ENCODE results near the gene PDZD2.

PDZD2 gene

DNA sequence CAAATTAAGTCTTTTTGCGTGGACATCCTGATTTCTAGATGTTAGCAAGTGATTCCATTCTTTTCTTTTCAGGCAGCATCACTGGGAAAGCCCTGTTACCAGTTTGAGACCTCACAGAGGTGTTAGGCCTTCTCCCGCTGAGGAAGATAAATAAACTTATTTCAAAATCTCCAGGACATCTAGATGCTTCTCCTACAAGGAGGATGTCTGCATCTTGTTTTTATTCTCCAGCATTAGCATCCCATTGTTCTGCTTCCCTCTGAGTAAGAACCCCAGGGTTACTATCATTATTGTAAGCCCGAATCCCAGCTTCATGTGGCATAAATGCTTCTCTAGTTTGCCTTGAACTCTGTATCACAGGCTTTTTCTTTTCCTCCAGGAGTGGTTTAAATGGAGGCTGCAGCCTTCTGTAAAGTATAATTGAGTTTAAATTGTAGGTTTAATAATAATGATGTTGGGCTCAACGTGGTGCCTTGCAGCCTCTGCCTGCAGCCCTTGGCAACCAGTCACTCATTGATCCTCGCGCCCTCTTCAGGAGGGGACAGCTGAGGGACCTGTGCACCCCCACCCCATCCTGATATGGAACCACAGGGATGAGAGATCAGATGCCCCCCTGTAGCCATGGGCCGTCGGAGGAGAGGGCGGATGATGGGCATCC, 114.9 kb downstream of the PDZD2 start:
- H3K36me3 ChIP-seq = no peaks in the 10 kb centered on the region
- H3K4me3 ChIP-seq (ENCODE audit: low read depth, low read length) = no peak overlapping the region
- H3K9me3 ChIP-seq (ENCODE audit: severe bottlenecking) = no peaks in the 10 kb centered on the region
- no peak for DNase-seq
- TF ChIP-seq, protein P1, sequence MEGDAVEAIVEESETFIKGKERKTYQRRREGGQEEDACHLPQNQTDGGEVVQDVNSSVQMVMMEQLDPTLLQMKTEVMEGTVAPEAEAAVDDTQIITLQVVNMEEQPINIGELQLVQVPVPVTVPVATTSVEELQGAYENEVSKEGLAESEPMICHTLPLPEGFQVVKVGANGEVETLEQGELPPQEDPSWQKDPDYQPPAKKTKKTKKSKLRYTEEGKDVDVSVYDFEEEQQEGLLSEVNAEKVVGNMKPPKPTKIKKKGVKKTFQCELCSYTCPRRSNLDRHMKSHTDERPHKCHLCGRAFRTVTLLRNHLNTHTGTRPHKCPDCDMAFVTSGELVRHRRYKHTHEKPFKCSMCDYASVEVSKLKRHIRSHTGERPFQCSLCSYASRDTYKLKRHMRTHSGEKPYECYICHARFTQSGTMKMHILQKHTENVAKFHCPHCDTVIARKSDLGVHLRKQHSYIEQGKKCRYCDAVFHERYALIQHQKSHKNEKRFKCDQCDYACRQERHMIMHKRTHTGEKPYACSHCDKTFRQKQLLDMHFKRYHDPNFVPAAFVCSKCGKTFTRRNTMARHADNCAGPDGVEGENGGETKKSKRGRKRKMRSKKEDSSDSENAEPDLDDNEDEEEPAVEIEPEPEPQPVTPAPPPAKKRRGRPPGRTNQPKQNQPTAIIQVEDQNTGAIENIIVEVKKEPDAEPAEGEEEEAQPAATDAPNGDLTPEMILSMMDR (IDR thresholded peaks at IDR 0.05; ENCODE audit: low read depth, low read length) = no peak
- no peak overlapping the region for H3K27ac ChIP-seq
- no peaks in the 10 kb centered on the region for H3K27me3 ChIP-seq (ENCODE audit: insufficient read depth, low read depth, severe bottlenecking)

DNA sequence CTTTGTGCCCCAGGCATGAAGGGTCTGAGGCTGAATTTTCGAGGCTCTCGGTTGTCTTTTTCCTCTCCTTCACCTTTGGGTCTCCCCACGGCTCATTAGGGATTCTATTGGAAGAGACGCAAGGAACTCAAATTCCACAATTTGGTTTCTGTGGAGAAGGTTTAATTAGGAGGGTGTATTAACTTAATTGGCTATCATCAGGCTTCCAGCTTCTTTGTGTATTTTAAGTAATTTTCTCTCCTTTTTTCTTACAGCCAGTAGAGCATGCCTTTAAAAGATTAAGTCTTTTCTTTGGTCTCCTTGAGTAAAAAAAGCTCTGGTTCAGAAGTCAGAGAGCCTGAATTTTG, 115.4 kb downstream of the PDZD2 start:
- Histone ChIP-seq H3K9me3 (ENCODE audit: severe bottlenecking) (no peaks in the 10 kb centered on the region), H3K27ac (no peak overlapping the region), H3K27me3 (ENCODE audit: insufficient read depth, low read depth, severe bottlenecking) (no peaks in the 10 kb centered on the region), H3K36me3 (no peaks in the 10 kb centered on the region), H3K4me3 (ENCODE audit: low read depth, low read length) (no peak overlapping the region)
- TF ChIP-seq, protein P1 (IDR thresholded peaks at IDR 0.05; ENCODE audit: low read depth, low read length) = no peak
- DNase-seq = no peak

DNA sequence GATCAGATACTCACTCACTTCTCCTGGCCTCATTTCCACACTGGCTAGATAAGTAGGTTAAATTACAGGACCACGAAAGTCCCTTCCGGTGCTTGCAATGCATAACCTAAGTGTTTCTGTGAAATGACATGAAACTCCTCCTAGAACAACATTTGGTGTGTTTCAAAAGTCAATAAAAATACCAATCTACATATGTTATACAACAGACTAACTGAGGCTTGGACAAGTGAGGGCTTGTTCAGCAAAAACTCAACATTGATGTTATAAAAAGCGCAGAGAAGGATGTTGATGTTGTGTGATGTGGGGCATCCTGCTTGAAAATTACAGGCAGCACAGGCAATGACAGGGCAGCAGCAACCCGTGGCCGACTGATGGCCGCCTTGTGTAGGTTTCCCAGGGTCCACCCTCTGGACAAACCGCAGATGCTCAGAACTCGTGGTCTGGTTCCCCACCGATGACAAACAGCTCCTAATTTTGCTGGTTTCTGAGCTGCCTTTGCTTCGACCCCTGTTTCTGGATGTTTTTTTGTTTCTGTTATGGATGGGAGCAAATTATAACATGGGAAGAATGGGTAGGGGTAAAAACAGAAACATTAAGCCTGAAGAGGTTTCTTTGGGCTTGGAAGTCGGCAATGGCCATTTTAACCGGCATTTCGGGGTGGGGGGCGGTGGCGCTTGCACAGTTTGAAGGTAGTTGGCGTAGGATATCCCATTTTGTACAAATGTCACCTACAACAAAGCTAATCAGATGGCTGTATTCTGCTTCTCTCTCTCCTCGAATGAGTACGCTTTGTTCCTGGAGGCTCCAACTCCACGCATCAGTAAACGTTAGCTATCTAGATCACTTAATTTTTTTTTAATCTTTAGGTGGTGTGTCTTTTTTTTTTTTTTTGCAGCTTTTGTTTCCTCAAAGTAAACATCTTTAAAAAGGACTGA, 116.1 kb downstream of the PDZD2 start:
- Histone ChIP-seq H3K27me3 (ENCODE audit: insufficient read depth, low read depth, severe bottlenecking) (no peaks in the 10 kb centered on the region), H3K27ac (no peak overlapping the region), H3K4me3 (ENCODE audit: low read depth, low read length) (no peak overlapping the region), H3K36me3 (no peaks in the 10 kb centered on the region), H3K9me3 (ENCODE audit: severe bottlenecking) (no peaks in the 10 kb centered on the region)
- no peak for DNase-seq
- TF ChIP-seq, protein P1 (IDR thresholded peaks at IDR 0.05; ENCODE audit: low read depth, low read length) = no peak

DNA sequence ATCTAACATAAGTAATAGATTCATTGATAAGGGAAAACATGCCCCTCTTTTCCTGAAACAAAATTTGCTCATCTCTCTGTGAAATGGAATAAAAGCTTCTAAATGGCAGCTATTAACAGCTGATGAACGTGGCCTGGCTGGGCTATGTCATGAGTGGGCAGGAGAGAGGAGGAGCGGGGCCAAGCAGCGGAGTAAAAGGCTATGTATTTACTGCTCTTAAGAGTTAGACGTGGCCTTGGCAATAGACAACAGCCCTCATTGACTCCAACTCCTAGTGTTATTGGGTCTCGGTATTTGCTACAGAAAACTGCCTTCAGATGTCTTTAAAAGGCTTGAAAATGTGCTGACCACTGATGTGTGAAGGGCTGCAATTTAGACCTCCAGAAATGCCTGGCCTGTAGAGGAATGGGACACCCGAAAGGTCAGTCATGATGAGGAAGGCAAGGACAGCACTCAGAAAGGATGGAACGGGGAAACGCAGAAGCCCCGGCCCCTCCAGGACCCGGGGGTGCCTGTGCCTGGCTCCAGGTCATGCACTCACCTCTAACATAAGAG, 116.8 kb downstream of the PDZD2 start:
- no peak overlapping the region for H3K4me3 ChIP-seq (ENCODE audit: low read depth, low read length)
- no peaks in the 10 kb centered on the region for H3K9me3 ChIP-seq (ENCODE audit: severe bottlenecking)
- no peak for DNase-seq
- TF ChIP-seq, protein P1 (IDR thresholded peaks at IDR 0.05; ENCODE audit: low read depth, low read length) = no peak
- no peaks in the 10 kb centered on the region for H3K27me3 ChIP-seq (ENCODE audit: insufficient read depth, low read depth, severe bottlenecking)
- no peaks in the 10 kb centered on the region for H3K36me3 ChIP-seq
- no peak overlapping the region for H3K27ac ChIP-seq

DNA sequence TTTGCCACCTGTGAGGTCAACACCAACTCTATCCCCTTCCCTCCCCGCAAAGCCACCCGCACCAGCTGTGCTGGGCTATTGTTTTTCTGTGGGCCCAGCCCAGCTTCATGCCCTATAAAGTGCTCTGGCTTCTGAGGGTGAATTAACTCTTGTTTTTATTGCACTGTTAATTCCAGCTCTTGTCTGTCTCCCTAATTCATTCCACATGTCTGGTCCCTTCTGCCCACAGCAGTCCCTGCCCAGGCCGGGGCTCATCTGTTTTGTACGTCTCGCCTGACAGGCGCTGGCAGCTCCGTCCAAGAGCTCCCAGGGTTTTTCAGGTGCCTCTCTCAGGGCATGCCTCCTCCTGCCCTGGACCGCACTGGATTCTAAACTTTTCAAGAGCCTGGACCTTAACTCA, 118.9 kb downstream of the PDZD2 start:
- Histone ChIP-seq H3K4me3 (ENCODE audit: low read depth, low read length) (no peak overlapping the region), H3K9me3 (ENCODE audit: severe bottlenecking) (no peaks in the 10 kb centered on the region), H3K36me3 (no peaks in the 10 kb centered on the region), H3K27me3 (ENCODE audit: insufficient read depth, low read depth, severe bottlenecking) (no peaks in the 10 kb centered on the region), H3K27ac (no peak overlapping the region)
- DNase-seq = no peak
- TF ChIP-seq, protein P1 (IDR thresholded peaks at IDR 0.05; ENCODE audit: low read depth, low read length) = no peak

Data from WERI-Rb-1 (cell line).